GM19023 (cell line): ENCODE measurements around the gene UBA7.
"Not testable (repeated sequence)": the region's sequence is repeated elsewhere in the genome, so short reads cannot be mapped to it uniquely, and the experiment has no call there.

Source experiments
- ATAC-seq: cut with Tn5 transposase; IDR thresholded peaks from one replicate; pipeline ENCODE4 v1.9.1; 2021; ENCODE audit warnings: mild to moderate bottlenecking, moderate library complexity; ENCODE audit not compliant: unreplicated experiment

Gene UBA7, protein sequence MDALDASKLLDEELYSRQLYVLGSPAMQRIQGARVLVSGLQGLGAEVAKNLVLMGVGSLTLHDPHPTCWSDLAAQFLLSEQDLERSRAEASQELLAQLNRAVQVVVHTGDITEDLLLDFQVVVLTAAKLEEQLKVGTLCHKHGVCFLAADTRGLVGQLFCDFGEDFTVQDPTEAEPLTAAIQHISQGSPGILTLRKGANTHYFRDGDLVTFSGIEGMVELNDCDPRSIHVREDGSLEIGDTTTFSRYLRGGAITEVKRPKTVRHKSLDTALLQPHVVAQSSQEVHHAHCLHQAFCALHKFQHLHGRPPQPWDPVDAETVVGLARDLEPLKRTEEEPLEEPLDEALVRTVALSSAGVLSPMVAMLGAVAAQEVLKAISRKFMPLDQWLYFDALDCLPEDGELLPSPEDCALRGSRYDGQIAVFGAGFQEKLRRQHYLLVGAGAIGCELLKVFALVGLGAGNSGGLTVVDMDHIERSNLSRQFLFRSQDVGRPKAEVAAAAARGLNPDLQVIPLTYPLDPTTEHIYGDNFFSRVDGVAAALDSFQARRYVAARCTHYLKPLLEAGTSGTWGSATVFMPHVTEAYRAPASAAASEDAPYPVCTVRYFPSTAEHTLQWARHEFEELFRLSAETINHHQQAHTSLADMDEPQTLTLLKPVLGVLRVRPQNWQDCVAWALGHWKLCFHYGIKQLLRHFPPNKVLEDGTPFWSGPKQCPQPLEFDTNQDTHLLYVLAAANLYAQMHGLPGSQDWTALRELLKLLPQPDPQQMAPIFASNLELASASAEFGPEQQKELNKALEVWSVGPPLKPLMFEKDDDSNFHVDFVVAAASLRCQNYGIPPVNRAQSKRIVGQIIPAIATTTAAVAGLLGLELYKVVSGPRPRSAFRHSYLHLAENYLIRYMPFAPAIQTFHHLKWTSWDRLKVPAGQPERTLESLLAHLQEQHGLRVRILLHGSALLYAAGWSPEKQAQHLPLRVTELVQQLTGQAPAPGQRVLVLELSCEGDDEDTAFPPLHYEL

DNA sequence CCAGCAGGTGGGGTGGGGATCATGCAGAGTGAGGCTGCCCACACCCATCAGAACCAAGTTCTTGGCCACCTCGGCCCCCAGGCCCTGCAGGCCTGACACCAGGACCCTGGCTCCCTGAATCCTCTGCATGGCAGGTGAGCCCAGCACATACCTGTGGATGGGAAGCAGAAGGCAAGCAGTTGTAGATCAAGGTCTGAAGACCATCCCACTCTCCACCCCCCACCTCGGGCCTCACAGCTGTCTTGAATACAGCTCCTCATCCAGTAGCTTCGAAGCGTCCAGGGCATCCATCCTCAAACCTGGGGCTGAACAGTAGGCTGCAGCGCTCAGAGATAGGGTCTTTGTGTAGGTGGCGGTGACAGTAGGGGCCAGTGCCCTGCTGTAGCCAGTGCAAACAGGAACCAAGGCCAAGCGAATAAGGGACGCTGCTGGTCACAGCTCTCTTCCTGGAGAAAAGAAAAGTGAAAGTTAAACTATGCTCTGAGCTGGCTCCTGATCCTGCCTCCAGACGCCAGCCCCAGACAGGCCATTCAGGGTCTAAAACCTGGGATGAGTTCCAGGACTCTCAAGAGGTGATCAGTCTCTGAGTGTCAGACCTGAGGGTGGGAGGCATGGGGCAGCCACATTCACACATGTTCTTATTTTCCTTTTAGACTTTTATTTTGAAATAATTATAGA is at the start of gene UBA7:
UBA7 (minus strand) TSS at position 457 of the 678 bp plus-strand sequence; CDS start at position 291, 166 bp downstream.
- ATAC-seq, result no peak

GRCh38 chr3:49859576-49860305 is 46.0 kb upstream of the UBA7 start:
- ATAC-seq, result no peak

- peak; percentile 97 for ATAC-seq
Observed at GRCh38 chr3:49856181-49857005, 42.6 kb upstream of the UBA7 start, which contains the start of gene TRAIP. TRAIP (minus strand) TSS chr3:49856564; CDS start chr3:49856453, 111 bp downstream.

GRCh38 chr3:49855662-49856061 is 41.9 kb upstream of the UBA7 start:
- no peak for ATAC-seq

DNA sequence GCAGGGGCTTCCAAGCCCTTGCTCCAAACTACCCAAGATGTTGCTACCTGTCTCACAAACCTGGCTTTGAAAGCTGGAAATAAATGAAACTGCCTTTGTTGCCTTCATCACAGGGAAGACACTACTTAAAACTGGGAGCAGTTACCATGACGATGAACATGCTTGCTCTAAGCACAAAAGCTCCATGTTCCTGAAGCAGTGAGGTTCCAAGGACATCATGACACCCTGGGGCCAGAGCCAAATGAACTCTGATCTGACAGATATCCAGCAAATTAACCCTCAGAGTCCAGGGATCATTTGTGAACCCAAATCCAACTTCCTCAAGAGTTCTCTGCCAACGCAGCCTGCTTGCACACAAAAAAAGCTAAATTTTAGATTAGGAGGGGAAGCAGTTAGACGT is 31.9 kb upstream of the UBA7 start:
- ATAC-seq, result no peak

- ATAC-seq, result no peak
Observed at GRCh38 chr3:49844464-49845183, 30.9 kb upstream of the UBA7 start.

- ATAC-seq, result no peak
Observed at GRCh38 chr3:49842843-49843517, 29.2 kb upstream of the UBA7 start.

- no peak for ATAC-seq
Observed at GRCh38 chr3:49841806-49842205, 28.1 kb upstream of the UBA7 start.

GRCh38 chr3:49841126-49841696 is 27.5 kb upstream of the UBA7 start:
- ATAC-seq, result no peak

GRCh38 chr3:49840388-49840787 is 26.6 kb upstream of the UBA7 start:
- no peak for ATAC-seq

- ATAC-seq, result no peak
Observed at GRCh38 chr3:49839193-49839809, 25.5 kb upstream of the UBA7 start.

GRCh38 chr3:49831341-49831740 is 17.6 kb upstream of the UBA7 start:
- no peak for ATAC-seq

GRCh38 chr3:49826016-49826415 is 12.3 kb upstream of the UBA7 start:
- ATAC-seq, result no peak

- not testable (repeated sequence) for ATAC-seq
Observed at GRCh38 chr3:49823131-49823530, 9.4 kb upstream of the UBA7 start.

GRCh38 chr3:49812916-49813496 is 747 bp downstream of the UBA7 start:
- no peak for ATAC-seq

DNA sequence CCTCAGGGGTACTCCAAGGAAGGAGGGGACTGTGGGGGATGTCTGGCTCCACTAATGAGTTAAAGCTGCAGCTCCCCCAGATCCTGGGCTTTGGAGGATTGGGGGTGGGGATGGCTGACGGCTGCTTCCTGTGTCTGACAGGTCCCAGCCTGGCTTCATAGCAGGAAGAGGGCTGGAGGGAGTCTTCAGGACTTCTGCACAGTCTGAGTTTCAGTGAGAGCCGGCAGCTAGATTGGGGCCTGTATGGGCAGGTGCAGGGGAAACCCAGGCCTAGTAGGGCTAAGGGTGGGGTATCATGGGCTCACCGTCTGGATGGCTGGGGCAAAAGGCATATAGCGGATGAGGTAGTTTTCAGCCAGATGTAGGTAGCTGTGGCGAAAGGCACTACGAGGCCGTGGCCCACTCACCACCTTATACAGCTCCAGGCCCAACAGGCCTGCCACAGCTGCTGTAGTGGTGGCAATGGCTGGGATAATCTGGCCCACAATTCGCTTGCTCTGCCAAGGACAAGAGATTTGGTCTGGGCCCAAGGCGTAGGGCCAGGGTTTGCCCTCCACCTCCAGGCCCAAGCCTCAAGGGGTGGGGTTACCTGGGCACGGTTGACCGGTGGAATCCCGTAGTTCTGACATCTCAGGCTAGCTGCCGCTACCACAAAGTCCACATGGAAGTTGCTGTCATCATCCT is 6.2 kb downstream of the UBA7 start:
- ATAC-seq, result no peak
